Activated CD4-positive, alpha-beta T cell treated with anti-CD3 and anti-CD28 coated beads, Interleukin-2, amount 10 ng/mL, durations not matched to agents 7 days and 5 days (primary cell): Measurements from ENCODE around the gene PNRC1. TPM values are rescaled to one million over a fixed set of nuclear protein-coding genes. Genes with fewer than 3 reads are reported as not detected.
"Not testable (repeated sequence)": the region's sequence is repeated elsewhere in the genome, so short reads cannot be mapped to it uniquely, and the experiment has no call there.

Source experiments
- CTCF ChIA-PET: fragments of 350-600 bp; sonication (Branson Sonifier 250); formaldehyde crosslinking; loops from one replicate; lab custom pipeline; 2021; ENCODE audit warnings: antibody characterized with exemption; lab: Charles Lee
- POLR2A ChIA-PET: fragments of 350-600 bp; sonication (Branson Sonifier 250); formaldehyde crosslinking; loops from one replicate; lab custom pipeline; 2021; ENCODE audit warnings: antibody characterized with exemption; lab: Charles Lee
- DNase-seq: peaks from one replicate; pipeline ENCODE4 v3.0.0-alpha.2; 2020
- H3K27ac Mint-ChIP-seq: one replicate; pipeline ENCODE4 v1.8.0; 2021; ENCODE audit warnings: mild to moderate bottlenecking, moderate library complexity, mixed read lengths
- H3K27me3 Mint-ChIP-seq: one replicate; pipeline ENCODE4 v1.8.0; 2021; ENCODE audit warnings: mixed read lengths
- H3K36me3 Mint-ChIP-seq: one replicate; pipeline ENCODE4 v1.8.0; 2021; ENCODE audit warnings: low read depth, mixed read lengths
- H3K4me1 Mint-ChIP-seq: one replicate; pipeline ENCODE4 v1.8.0; 2021; ENCODE audit warnings: mixed read lengths
- H3K4me3 Mint-ChIP-seq: one replicate; pipeline ENCODE4 v1.8.0; 2021; ENCODE audit warnings: mild to moderate bottlenecking, moderate library complexity, mixed read lengths
- H3K9me3 Mint-ChIP-seq: one replicate; pipeline ENCODE4 v1.8.0; 2021; ENCODE audit warnings: mixed read lengths
- total RNA-seq, 2 experiments: library from RNA; stranded (reverse); gene quantifications; one replicate each; pipeline ENCODE4 v1.2.3, GENCODE V29; 2021

PNRC1 gene
- total RNA-seq = 100 to 1,000 TPM in 1 of 2 experiments, 10 to 100 TPM in 1; 95.0 to 111 TPM

DNA sequence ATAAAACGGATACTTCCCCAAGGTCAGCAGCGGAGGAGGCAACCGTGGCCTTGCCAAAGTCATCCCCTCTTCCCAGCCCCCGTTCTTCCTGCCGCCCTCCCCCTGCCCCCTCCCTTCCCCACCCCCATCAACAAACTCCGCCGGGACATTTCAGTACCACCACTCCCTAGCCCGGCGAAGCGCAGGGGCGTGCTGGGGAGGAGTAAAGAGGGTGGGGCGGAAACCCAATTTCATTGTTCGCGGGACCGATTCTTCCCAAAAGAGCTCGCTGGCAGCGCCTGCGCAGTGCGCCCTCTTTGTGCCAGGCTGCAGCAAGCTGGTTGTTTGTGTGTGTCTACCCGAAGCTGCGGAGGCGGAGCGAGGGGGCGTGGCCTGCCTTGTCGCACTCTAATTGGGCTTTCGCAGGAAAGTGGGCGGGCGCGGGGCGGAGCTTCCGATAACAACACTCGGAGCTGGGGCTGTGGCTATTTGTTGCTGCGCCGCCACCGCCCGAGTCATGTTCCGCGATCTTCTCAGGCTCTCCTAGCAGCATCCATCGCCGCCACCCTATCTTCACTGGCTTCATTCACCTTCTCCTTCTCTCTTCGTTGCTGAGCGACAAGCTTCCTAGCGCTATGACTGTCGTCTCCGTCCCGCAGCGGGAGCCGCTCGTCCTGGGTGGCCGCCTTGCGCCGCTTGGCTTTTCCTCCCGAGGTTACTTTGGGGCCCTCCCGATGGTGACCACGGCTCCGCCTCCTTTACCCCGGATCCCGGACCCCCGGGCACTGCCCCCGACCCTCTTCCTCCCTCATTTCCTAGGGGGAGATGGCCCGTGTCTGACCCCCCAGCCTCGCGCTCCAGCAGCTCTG lies at the start of gene PNRC1:
TSS of gene PNRC1 (plus strand) at position 471 of the 848 bp plus-strand sequence. CDS start at position 615, 144 bp downstream.
- H3K27ac Mint-ChIP-seq = peak within 1 kb of the TSS; percentile 100
- H3K36me3 Mint-ChIP-seq = peaks cover 40% of the 10 kb centered on the region
- peak; percentile 100 for DNase-seq
- no peaks in the 10 kb centered on the region for H3K9me3 Mint-ChIP-seq
- ChIA-PET CTCF (interaction anchor here (0.6 to 2.0 kb wide), 7 partner anchors 10 to 102 kb away, joined by 3 to 6 read pairs (median 5); partner anchors contain the start of gene SRSF12), POLR2A (interaction anchor here (0.6 to 1.3 kb wide), 5 partner anchors 18 to 277 kb away, joined by 3 to 5 read pairs (median 3); no protein-coding TSS in a partner anchor)
- H3K4me1 Mint-ChIP-seq = peaks cover 36% of the 10 kb centered on the region
- peak within 1 kb of the TSS; percentile 95 for H3K4me3 Mint-ChIP-seq
- no peaks in the 10 kb centered on the region for H3K27me3 Mint-ChIP-seq

DNA sequence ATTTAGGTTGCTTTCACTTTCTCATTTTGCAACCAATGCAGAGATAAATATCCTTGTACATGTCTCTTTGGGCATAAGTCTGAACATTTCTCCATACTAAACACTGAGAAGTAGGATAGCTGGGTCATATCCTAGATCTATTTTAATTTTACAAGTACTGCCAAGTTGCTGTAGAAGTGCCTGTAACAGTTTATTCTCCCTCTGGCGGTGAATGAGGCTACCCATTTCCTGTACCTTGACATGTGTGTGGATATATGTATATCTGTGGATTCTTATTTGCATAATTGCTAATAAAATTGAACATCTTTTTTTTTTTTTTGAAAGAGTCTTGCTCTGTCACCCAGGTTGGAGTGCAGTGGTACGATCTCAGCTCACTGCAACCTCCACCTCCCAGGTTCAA lies 48.0 kb upstream of the PNRC1 start:
- Mint-ChIP-seq H3K4me1 (peaks cover 5% of the 10 kb centered on the region), H3K9me3 (peaks cover 1% of the 10 kb centered on the region), H3K36me3 (no peaks in the 10 kb centered on the region), H3K4me3 (no peak overlapping the region), H3K27me3 (peaks cover 2% of the 10 kb centered on the region), H3K27ac (no peak overlapping the region)
- POLR2A ChIA-PET = no interaction called here
- peak; percentile 17 for DNase-seq
- CTCF ChIA-PET = no interaction called here

DNA sequence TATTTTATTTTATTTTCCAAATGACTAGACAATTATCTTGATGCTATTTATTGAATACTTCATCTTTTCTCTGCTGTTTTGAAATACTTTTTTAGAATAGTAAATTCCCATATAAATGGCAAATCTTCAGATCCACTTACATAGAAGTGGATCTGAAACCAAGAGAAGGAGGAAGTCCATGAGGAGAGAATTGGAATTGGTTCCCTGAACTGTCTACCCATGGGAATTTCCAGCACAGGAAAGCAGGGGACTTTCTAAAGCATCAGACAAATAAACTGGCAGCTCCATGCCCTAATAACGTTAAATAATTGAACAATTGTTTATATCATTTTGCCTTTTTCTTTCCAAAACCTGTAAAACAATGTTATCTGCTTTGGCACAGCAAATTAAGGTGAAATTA lies 47.1 kb upstream of the PNRC1 start:
- peaks cover 4% of the 10 kb centered on the region for H3K36me3 Mint-ChIP-seq
- H3K27ac Mint-ChIP-seq = no peak overlapping the region
- ChIA-PET CTCF (interaction anchor here (0.6 kb wide), 1 partner anchor 101 kb away, joined by 3 read pairs; no protein-coding TSS in a partner anchor), POLR2A (no interaction called here)
- H3K9me3 Mint-ChIP-seq = peaks cover 8% of the 10 kb centered on the region
- peaks cover 5% of the 10 kb centered on the region for H3K4me1 Mint-ChIP-seq
- H3K27me3 Mint-ChIP-seq = no peaks in the 10 kb centered on the region
- no peak overlapping the region for H3K4me3 Mint-ChIP-seq
- no peak for DNase-seq

DNA sequence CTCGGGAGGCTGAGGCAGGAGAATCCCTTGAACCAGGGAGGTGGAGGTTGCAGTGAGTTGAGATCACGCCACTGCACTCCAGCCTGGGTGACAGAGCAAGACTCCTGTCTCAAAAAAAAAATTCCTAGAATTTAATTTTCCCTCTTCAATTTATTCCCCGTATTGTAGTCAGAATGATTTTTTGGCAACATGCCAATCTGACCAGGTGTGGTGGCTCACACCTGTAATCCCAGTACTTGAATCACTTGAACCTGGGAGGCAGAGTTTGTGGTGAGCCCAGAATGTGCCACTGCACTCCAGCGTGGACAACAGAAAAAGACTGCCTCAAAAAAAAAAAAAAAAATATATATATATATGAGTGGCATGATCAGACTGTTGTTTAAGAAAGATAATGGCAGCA lies 46.4 kb upstream of the PNRC1 start:
- H3K27me3 Mint-ChIP-seq, H3K4me1 Mint-ChIP-seq, DNase-seq, H3K36me3 Mint-ChIP-seq, H3K27ac Mint-ChIP-seq, H3K4me3 Mint-ChIP-seq, POLR2A ChIA-PET: not testable (repeated sequence)
- CTCF ChIA-PET = interaction anchor here (0.6 kb wide), 1 partner anchor 100 kb away, joined by 3 read pairs; no protein-coding TSS in a partner anchor
- H3K9me3 Mint-ChIP-seq = peaks cover 13% of the 10 kb centered on the region

DNA sequence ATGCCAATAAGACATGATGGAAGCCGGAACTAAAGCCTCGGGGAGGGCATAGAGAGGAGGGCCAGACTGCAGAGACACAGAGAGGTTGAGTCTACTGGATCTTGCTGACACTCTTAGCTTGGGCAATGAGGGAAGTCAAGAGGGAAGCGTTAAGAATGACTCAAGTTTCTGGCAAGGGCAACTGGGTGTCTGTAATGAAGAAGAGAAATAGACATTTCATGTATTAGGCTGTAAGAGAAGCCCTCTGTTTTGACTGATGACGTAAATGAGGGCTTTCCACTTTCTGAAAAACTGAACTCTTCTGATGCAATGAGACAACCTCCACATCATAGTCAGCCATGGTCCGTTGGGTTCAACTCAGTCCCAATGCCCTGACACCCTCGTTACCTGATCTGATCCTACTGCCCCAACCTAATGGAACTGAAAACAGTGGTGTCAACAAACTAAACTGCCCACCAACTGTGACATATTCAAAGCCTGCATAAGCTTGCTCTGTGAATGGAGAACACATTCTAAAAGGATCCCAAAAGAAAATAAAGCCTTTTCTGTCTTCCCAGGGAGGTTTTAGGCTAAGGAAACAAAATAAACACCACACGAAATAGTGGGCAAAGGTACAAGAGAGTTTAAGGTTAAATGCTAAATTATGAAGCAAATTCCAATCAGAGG lies 45.8 kb upstream of the PNRC1 start:
- H3K36me3 Mint-ChIP-seq = peaks cover 6% of the 10 kb centered on the region
- peaks cover 5% of the 10 kb centered on the region for H3K4me1 Mint-ChIP-seq
- CTCF ChIA-PET = no interaction called here
- H3K27ac Mint-ChIP-seq = no peak overlapping the region
- DNase-seq = no peak
- peaks cover 14% of the 10 kb centered on the region for H3K9me3 Mint-ChIP-seq
- H3K27me3 Mint-ChIP-seq = no peaks in the 10 kb centered on the region
- POLR2A ChIA-PET = no interaction called here
- H3K4me3 Mint-ChIP-seq = no peak overlapping the region

DNA sequence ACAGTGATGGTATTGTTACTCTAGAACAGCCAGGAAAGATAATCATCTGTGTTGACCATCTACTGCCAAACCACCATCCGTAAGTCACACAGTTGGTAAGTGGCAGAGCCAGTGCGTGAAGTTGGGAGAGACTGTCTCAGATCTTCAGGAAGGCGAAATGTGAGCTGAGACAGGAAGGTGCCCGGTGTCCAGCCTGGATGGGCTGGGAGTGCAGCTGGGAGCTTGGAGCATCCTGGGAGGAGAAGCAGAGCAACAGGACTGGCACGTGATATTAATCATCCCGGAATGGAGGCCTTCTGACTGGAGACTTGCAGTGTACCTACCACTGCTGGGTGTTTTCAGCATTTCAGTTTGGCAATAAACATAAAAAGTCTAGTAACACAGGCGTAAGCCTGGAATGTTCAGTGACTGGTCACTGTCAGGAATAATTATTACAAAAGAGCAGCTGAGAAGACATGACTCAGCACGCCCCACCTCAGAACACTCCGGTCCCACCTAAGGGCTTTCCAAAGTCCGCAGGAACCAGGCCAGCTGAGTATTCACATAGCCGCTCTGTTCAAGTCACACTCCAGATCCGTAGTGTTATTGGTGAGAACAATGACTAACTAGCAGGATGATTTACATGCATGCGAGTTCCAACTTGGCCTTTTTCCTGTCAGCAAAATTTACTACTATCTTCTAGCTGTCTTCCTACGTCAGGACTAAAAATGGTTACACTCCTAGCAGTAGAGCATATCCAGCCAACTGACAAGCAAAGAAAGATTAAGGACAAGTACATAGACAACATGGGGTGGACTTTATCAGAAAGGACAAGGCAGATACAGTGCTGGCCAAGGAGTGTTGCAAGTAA lies 45.1 kb upstream of the PNRC1 start:
- Mint-ChIP-seq H3K4me1 (peaks cover 5% of the 10 kb centered on the region), H3K9me3 (peaks cover 15% of the 10 kb centered on the region), H3K36me3 (peaks cover 6% of the 10 kb centered on the region), H3K27ac (no peak overlapping the region), H3K27me3 (no peaks in the 10 kb centered on the region), H3K4me3 (no peak overlapping the region)
- ChIA-PET POLR2A (no interaction called here), CTCF (no interaction called here)
- DNase-seq = no peak

DNA sequence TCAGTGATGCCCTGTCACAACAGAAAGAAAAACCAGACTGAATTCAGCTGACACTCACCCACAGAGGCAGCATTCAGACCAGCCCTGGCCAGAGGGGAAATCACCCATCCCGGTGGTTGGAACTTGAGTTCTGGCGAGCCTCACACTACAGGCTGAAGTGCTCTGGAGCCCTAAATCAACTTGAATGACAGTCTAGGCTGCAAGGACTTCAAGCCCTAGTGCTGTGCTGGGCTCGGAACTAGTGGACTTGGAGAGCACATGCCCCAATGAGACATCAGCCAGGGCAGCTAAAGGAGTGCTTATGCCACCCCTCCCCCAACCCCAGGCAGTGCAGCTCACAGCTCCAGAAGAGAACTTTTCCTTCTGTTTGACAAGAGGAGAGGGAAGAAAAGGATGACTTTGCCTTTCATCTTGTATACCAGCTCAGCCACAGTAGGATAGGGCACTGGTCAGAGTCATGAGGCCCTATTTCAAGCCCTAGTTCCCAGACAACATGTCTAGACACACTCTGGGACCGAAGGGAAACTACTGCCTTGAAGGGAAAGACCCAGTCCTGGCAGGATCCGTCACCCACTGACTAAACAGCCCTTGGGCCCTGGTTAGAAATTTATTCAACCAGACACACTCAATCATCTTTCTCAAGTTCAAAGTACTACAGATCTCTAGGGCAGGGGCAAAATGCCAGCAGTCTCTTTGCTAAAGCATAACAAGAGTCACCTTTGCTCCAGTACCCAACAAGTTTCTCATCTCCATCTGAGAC lies 43.2 kb upstream of the PNRC1 start:
- no peak overlapping the region for H3K4me3 Mint-ChIP-seq
- H3K9me3 Mint-ChIP-seq = peaks cover 18% of the 10 kb centered on the region
- H3K36me3 Mint-ChIP-seq = peaks cover 6% of the 10 kb centered on the region
- peaks cover 3% of the 10 kb centered on the region for H3K4me1 Mint-ChIP-seq
- DNase-seq = no peak
- no peak overlapping the region for H3K27ac Mint-ChIP-seq
- ChIA-PET POLR2A (no interaction called here), CTCF (no interaction called here)
- H3K27me3 Mint-ChIP-seq = no peaks in the 10 kb centered on the region

DNA sequence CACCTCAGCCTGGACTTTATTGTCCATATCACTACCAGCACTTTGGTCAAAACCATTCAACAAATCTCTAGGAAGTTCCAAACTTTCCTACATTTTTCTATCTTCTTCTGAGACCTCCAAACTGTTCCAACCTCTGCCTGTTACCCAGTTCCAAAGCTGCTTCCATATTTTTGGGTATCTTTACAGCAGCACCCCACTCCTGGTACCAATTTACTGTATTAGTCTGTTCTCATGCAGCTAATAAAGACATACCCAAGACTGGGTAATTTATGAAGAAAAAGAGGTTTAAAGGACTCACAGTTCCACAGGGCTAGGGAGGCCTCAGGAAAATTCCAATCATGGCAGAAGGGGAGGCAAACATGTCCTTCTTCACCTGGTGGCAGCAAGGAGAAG lies 42.7 kb upstream of the PNRC1 start:
- H3K4me1 Mint-ChIP-seq, H3K4me3 Mint-ChIP-seq, CTCF ChIA-PET, DNase-seq, H3K36me3 Mint-ChIP-seq, POLR2A ChIA-PET, H3K27me3 Mint-ChIP-seq, H3K27ac Mint-ChIP-seq: not testable (repeated sequence)
- H3K9me3 Mint-ChIP-seq = peaks cover 18% of the 10 kb centered on the region

DNA sequence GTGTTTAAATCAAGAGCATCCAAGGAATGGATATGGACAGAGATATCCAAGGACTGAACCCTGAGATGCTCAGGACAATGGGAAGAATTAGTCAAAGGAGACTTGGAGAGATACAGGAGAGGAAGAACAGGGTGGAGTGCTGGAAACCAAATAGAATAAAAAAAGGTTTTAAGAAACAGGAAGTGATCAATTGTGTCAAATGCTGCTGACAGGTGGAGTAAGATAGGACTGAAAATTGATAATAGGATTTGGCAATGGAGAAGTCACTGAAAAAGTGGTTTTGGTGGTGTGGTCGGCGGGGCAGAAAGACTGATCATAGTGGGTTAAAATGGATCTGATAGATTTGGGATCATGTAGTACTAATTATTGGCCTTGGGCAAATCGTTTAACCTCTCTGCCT lies 37.9 kb upstream of the PNRC1 start:
- DNase-seq = no peak
- no peaks in the 10 kb centered on the region for H3K27me3 Mint-ChIP-seq
- ChIA-PET POLR2A (no interaction called here), CTCF (no interaction called here)
- H3K4me1 Mint-ChIP-seq = peaks cover 6% of the 10 kb centered on the region
- peaks cover 16% of the 10 kb centered on the region for H3K9me3 Mint-ChIP-seq
- H3K4me3 Mint-ChIP-seq = no peak overlapping the region
- peaks cover 6% of the 10 kb centered on the region for H3K36me3 Mint-ChIP-seq
- H3K27ac Mint-ChIP-seq = no peak overlapping the region

DNA sequence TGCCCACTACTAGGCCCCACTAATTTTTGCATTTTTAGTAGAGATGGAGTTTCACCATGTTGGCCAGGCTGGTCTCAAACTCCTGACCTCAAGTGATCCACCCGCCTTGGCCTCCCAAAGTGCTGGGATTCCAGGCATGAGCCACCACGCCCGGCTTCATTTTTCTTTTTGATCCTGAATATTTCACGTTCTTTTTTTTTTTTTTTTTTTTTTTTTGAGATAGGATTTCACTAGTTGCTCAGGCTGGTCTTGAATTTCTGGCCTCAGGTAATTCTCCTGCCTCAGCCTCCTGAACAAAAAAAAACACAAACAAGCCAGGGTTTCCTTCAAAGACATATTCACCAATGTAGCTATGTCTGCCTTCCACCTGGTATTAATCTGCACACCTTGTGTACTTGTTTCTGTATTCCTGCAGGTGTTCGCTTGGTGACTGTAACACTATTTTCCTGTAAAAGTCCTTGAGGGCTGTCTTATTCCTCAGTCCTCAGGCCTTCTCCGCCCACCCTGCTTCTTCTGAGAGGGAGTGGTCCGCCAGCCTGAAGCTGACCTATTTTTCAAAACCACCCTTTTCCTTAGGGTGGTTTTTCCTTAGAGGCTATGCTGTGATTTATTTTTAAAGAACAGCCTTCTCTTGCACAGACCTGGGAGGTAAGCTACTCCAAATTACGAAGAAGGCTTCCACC lies 36.1 kb upstream of the PNRC1 start:
- ChIA-PET POLR2A (no interaction called here), CTCF (interaction anchor here (0.5 to 1.0 kb wide), 4 partner anchors 17 to 1709 kb away, joined by 3 read pairs; no protein-coding TSS in a partner anchor)
- peaks cover 6% of the 10 kb centered on the region for H3K4me1 Mint-ChIP-seq

DNA sequence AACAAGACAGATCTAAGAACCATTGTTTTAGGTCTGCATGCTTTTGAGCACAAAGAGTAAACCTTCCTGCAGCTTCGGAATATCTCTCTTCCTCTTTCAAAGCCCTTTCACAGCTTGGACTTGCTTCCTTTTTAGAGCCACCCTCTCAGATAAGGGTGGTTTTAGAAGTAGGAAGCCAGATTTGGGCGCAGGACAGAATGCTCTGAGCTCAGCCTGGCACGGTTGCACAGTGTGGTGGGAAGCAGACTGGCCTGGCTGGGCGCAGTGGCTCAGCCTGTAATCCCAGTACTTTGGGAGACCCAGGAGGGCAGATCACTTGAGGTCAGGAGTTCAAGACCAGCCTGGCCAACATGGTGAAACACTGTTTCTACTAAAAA lies 35.6 kb upstream of the PNRC1 start:
- no peaks in the 10 kb centered on the region for H3K27me3 Mint-ChIP-seq
- POLR2A ChIA-PET = no interaction called here
- H3K9me3 Mint-ChIP-seq = peaks cover 3% of the 10 kb centered on the region
- peaks cover 6% of the 10 kb centered on the region for H3K4me1 Mint-ChIP-seq
- H3K36me3 Mint-ChIP-seq = no peaks in the 10 kb centered on the region
- H3K4me3 Mint-ChIP-seq = no peak overlapping the region
- no peak for DNase-seq
- H3K27ac Mint-ChIP-seq = peak overlapping the region; percentile 58
- CTCF ChIA-PET = interaction anchor here (0.5 to 1.0 kb wide), 4 partner anchors 16 to 1709 kb away, joined by 3 read pairs; no protein-coding TSS in a partner anchor

More for the DNA sequence above, 36.1 kb upstream of the PNRC1 start:
- Mint-ChIP-seq H3K27ac (no peak overlapping the region), H3K4me3 (no peak overlapping the region), H3K9me3 (peaks cover 5% of the 10 kb centered on the region), H3K36me3 (no peaks in the 10 kb centered on the region), H3K27me3 (no peaks in the 10 kb centered on the region)
- DNase-seq = no peak
